GM19025 (cell line): Measurements from ENCODE around the gene TRABD2A.

Experiments
- ATAC-seq: cut with Tn5 transposase; IDR thresholded peaks from one replicate; pipeline ENCODE4 v1.9.1; 2021; ENCODE audit warnings: mild to moderate bottlenecking, low read depth, moderate library complexity; ENCODE audit not compliant: unreplicated experiment

The TRABD2A gene

DNA sequence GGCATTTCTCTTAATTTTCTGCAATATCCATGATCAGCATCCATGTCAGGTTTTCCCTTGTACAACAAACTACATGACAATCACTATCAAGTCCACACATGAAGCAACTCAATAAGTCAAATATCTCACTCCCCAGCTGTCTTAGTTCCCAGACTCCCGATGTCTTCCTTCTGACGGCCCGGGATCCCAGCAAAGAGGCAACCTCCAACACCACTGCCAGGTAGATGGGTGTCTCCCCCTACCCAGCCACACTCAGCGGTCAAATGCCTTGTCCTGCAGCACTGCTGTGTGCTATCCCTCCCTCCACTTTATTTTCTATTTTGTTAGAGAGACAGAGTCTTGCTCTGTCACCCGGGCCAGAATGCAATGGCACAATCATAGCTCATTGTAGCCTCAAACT, 23.3 kb downstream of the TRABD2A start:
- ATAC-seq = no peak

DNA sequence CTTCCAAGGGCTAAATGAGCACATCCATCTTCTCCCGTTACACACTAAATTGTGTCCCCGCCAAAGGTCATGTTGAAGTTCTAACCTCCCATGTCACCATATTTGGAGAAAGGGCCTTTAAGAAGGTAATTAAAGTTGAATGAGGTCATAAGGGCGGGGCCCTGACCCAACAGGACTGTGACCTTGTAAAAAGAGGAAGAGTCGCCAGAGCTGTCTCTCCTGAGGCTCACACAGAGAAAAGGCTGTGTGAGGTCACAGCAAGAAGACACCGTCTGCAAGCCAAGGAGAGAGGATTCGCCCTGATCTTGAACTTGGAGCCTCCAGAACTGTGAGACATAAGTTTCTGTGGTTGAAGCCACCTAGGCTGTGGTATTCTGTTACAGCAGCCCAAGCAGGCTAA, 24.1 kb downstream of the TRABD2A start:
- no peak for ATAC-seq

DNA sequence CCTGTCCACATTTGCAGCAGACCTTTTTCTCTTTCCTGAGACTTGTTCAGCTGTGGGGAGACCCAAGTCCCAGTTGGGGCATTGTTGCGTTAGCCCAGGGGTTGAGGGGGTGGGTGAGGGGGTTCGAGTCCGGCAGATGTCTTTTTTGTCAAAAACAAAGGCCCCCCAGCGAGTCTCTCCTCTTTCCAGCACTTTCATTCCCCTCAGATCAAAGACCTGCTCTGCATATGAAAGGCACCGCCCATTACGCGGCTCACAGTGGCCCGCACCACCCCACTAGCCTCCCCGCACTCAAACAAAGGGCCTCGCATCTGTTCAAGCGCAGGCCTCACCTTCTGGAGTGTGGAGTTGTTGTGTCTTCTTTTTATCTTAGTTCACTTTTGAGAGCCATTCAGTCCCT, 25.2 kb downstream of the TRABD2A start:
- no peak for ATAC-seq

DNA sequence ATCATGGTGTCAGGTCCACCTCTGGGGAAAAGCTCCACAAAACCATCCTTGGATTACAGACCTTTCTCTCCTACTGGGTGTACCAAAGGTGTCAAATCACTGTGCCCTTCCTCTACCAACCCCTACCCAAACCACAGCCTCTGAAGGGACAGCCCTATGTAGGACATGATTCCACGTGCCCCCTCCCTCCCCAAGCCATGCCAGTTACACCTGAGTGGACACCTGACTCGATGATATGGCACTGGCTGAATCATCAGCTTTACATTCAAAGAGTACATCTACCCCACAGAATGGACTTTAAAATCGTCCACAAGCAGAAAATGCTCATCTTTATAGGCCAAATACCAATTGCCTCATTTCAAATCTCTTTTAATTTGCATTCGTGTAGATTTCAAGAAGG, 26.0 kb downstream of the TRABD2A start:
- ATAC-seq = no peak

DNA sequence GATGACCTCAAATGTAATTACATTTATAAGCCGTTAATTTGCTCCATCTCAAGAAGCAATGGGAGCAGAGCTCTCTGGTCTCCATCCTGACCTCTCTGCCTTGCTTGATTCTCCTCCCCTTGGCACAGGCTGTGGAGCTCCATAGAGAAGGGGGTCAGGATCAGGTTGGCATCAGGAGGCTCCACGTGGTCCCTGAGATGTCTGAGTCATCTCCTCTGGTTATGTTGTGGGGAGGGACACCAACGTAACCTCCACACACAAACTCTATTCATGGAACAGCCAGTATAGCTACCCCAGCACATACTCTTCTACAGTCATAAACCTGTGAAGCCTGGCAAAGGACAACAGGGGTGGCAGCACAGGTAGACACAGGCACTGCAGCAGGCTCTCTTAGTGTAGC, 29.0 kb downstream of the TRABD2A start:
- ATAC-seq = no peak

DNA sequence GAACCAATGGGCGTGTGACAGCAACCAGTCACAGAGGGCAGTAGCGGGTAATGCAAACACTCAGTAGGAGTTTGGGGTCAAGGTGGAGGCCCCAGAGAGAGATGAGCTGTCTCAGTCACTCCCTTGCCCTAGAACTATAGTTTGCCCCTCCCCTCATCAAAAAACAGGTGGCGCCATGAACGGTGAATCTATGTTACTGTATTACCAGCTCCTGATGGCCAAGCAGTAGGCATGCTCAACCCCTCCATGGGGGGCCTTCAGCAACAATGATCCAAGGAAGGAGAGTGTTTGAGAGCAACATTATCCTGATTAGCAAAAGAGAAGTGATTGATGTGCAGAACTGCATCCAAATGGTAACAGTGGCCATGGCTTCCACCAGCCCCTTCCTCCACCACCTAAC, 30.4 kb downstream of the TRABD2A start:
- ATAC-seq = no peak

DNA sequence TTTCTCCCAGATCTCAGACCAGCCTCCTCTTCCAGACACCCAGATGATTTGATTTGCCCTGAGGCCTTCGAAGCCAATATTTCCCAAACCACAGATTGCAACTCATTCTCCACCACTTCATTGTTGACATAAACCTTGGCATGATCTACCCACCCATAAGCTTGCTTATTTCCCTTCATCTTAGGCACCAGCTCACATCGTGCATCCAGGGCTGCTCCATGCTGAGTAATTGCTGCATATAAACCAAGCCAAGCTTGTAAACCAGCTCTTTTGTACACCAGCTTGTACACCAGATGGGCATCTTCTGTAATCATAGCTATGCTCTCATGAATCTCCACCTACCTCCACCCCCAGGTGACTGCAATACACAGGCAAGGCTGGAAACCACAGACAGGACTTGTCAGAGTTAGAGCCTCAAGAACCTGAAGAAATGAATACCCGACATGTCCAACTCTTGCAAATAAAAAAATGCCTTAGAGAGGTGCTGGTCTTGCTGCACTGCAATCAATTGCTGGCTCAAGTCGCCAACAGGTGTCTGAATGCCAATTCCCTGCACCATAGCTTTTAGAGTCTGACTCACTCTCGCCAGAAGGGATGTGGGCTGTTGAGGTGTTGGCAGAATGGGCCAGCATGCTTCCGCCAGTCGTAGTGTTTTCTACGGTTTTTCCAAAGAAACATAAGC, 31.5 kb downstream of the TRABD2A start:
- no peak for ATAC-seq

DNA sequence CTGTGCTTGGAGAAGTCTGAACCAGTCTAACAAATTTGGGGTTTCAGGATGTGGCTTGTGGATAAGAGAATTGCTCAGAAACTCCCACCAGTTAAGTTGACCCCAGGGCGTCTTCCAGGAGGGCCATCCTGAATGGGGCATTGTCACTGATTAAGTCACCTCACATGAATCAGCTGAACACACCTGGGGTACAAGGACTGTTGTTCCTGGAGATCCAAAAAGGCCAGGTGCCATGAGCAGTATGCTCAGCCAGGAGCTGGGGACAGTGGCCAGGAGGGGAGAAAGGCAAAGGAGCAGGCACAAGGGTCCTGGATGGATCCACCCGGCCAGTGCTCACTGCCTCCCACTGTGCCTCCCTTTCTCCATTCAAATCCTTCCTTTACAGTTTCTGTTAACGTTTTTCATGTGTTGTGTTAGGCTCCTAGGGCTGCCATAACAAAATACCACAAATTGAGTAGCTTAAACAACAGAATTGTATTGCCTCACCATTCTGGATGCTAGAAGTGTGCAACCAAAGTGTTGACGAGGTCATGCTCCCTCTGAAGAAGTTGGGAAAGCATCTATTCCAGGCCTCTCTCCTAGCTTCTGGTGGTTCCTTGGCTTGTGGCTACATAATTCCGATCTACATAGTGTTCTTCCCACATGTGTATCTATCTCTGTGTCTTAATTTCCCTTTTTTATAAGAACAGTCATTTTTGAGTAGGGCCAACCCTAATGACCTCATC, 33.4 kb downstream of the TRABD2A start:
- ATAC-seq = no peak

DNA sequence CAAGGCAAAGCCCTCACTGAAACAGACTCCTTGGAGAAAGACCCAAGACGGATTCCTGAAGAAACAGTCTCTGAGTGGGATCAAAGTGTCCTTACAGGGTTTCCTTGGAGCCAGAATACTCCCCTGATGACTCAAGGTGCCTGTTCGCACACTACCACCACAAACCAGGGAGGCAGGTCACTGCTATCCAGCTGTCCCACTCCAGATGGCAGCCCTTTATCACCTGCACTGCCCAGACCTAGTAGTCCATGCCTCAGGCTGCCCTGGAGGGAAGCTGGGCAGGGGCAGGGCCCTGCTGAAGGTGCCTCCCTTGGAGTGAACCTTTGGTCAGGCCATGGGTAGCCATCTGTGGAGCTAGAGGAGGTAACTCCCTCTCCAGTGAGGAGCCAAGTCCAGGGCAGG, 34.1 kb downstream of the TRABD2A start:
- no peak for ATAC-seq

DNA sequence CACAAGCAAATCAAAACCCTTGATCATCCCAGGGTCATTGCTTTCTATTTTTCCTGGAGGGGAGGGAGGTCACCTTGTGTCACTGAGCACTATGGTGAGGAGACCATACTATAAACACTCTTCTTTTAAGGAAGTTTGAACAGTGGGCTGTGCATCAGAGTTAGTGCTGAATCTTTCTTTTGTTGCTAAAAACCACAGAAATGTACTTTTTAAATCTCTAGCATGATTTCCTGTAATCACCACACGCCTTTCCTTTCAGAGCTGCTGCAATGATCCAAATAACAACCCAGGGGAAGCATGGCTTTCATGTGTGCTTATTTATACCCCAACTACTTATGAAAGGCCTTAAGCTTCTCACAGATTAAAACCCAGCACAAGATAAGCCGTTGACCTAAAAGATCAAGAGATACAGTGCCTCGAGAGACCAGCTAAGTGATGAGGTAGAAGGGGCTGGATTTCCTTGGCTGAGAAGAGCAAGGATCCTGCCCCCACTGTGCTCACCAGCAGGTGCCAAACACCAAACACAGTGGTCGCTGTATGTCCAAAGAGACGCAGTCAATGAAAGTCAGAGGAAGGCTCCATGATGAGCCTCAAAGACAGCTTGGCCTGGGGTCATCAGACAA, 34.7 kb downstream of the TRABD2A start:
- no peak for ATAC-seq

DNA sequence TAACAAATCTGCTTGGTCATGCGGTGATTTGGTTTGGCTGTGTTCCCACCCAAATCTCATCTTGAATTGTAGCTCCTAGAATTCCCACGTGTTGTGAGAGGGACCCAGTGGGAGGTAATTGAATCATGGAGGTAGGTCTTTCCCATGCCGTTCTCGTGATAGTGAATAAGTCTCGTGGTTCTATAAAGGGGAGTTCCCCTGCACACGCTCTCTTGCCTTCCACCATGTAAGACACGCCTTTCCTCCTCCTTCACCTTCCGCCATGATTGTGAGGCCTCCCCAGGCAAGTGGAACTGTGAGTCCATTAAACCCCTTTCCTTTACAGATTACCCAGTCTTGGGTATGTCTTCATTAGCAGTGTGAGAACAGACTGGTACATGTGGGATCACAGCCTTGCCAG, 36.7 kb downstream of the TRABD2A start:
- no peak for ATAC-seq

DNA sequence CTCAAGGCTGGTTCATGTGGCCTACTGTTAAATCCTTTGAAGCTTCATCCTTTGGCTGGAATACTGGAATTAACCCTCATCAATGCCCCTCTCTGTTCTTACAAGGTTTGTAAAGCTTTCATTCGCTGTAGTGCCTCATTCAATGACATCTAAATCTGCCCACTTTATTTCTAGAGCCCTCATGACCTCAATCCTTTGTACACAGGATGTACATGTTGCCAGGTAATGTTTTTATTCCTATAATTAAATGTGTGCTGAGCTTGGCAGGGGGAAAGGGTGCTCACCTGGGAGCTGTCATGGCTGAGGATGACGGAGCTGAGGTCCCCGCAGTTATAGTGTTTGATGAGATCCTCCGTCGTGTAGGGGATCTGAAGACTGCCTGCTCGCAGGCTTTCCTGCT, 39.3 kb downstream of the TRABD2A start:
- no peak for ATAC-seq

DNA sequence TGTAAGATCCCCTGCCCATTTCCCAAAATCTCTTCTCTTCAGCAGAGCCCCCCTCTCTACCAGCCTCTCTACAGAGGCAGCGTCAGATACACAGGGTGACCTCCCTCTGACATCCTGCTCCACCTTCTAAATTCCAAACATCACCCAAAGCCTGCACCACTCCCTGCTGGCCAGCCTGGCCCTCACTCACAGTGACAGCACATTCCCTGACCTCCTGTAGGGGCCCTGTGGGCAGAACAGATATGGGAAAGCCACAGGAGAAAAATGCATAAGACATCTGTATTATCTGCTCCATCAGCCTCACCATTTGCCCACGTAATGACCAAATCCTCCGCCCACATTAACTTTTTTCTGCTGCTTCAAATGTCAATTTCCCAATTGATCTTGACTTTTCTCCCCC, 40.6 kb downstream of the TRABD2A start:
- no peak for ATAC-seq

DNA sequence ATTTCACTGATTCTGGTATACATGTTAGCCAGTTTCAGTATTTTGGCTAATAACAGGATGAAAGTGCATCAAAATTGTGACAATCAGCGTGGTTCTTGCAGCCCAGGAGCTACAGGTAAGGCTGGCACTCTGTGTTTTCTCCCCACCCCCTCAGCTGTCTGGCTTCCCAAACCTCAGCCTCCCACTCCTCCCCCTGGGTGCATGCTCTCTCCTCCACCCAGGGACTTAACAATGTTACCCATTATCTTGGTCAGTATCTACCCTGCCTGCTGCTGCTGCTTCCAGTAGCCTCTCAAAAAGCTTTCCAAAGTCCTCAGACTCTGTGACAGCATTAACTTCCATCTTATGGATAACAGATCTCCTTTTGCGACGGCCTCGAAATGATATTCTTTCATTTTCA, 41.0 kb downstream of the TRABD2A start:
- ATAC-seq = no peak

DNA sequence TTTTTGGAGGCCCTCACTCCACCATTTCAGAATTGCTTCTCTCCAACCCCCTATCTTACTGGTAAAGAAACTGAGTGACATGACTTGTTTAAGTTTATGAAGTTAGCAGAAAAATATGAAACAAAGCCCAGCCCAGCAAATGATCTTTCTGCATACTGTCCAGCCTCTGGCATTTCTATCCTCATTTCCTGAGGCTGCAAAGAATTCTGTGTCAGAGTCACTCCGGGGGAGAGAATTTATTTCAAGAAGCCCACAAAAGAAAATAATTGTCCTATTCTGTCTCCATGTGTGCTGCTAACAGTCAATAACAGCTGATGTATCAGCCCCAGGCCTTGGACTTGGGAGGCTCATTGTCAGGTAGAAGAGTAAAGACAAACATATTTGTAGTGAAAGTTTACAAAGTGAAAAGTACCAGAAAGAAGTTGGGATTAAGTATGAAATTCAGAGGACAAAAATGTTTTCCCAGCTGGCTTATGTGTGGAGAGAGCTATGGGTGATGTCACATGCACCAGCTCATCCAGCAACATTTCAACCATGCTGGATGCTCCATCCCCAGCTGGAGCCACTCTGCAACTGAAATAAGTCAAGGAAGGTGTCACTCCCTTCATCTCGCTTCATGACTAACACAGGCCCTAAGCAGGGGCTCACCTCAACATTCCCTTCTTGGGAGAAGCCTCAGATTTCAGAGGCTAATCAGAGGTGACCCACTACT, 42.3 kb downstream of the TRABD2A start:
- ATAC-seq = no peak

DNA sequence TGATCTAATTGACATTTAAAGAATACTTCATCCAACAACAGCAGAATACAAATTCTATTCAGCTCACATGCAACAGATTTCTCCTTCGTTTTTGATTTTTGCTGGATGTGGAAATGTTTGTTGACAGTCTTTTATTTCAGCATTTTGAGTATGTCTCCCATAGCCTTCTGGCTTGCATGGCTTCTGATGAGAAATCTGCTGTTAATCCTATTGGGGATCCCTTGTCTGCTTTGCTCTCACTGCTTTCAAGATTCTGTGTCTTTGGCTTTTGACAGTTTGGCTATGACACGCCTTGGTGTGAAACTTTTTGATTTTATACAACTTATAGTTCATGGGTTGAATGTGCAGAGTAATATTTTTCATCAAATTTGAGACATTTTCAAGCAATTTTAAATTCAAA, 44.7 kb downstream of the TRABD2A start:
- ATAC-seq = no peak

DNA sequence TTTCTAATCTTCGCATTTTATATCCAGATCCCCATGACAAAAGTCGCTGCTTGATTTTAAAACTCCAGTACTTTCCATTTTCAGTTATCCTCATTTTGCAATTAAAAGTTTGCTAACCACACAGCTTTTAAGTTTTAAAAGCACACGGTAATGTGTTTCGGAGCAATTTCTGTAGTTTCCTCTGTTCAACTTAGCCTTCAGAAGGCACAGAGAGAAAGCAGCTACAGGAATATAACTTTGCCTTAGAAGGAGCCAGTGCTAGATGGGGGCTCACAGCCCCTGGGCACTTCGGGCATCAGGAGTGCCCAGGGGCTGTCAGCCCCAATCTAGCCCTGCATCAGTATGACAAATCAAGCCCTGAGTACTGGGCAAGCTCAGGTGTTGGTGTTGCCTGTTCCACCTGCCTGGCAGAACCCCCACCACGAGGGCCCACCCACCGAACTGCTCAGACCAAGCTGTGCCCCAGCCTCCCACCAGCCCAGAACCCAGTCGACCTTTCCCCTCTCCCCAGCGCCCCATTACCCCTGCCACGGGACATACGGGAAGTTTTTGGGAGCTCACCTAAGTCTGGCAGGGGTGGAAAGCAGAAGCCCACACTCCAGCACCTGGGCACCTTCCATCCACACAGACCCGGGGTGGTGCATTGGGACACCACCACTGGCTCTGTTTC, 47.3 kb downstream of the TRABD2A start:
- no peak for ATAC-seq

DNA sequence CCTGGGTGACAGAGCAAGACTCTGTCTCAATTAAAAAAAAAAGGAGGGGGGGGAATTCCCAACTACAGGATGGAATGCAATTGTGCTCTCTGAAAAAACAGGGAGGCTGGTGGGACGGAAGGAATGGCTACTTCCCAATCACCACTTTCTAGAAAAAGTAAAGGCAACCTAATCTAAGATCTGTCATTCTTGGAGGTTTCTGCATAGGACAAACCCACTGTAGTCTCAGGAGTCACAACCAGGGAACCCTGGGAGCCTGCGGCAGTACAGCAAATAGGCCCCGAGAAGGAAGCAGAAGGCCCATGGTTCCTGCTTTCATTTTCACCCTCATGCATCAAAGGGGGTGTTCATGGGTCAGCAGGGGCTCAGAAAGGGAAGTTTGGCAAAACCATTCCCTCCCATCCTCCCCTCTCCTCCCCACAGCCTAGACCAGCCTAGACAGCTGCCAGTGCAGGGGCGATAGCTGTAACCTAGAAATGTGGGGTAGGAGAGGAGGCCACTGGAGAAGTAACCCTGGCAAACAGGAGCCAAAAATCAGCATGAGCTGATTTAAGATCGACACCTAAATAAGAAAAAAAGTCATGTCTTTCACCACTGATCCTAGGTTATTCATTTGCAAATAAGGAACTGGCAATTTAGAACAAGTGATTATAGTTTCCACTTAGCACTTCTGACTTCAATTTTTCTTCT, 48.0 kb downstream of the TRABD2A start:
- ATAC-seq = peak; percentile 80

DNA sequence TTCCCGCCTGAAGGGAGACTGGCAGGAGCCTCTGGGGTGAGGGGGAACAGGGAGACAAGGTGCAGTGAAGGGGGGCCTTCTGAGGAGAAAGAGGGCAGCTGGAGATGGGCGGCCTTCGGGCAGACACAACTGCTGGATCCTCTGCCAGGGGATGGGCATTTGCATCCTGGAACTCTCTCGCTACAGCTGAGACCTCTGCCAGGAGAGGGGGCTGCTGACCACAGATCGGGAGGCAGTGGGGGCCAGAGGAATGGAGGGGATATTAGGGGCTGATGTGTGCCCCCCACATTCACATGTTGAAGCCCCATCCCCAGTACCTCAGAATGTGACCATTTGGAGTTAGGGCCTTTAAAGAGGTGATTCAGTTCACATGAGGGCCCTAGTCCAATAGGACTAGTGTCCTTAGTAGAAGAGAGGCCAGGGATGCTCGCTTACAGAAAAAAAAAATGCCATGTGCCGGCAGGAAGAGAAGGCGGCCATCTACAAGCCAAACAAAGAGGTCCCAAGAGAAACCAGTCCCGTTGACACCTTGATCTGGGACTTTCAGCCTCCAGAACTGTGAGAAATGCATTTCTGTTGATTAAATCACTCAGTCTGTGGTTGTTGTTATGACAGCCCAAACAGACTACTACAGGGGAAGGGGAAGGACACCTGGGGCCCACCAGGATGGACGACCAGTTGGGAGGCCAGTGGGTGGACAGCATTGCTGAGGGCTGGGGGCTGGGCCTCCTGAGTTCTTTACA, 50.0 kb downstream of the TRABD2A start:
- ATAC-seq = no peak

DNA sequence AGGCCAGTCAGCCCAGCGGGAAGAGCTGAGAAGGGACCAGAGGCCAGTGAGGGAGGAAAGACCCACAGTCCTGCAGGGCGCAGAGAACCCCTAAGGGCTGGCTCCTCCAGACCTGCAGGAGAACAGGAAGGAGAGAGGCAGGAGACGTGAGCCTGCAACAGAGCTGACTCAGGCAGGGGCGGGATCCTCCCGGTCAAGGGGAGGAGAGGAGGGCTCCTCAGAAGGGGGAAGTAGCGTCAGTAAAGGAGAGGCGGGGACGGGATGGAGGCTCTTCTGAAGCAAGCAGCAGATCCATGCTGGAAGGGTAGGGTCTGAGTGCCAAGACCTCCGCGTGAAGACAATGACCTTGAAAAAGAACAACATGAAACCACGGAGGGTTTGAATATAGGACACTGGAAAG, 50.8 kb downstream of the TRABD2A start:
- ATAC-seq = no peak
